GM18520 (cell line): Measurements from ENCODE around the gene GNA12.

Experiments
- ATAC-seq: cut with Tn5 transposase; IDR thresholded peaks from one replicate; pipeline ENCODE4 v1.9.1; 2021; ENCODE audit not compliant: unreplicated experiment

Gene GNA12

DNA sequence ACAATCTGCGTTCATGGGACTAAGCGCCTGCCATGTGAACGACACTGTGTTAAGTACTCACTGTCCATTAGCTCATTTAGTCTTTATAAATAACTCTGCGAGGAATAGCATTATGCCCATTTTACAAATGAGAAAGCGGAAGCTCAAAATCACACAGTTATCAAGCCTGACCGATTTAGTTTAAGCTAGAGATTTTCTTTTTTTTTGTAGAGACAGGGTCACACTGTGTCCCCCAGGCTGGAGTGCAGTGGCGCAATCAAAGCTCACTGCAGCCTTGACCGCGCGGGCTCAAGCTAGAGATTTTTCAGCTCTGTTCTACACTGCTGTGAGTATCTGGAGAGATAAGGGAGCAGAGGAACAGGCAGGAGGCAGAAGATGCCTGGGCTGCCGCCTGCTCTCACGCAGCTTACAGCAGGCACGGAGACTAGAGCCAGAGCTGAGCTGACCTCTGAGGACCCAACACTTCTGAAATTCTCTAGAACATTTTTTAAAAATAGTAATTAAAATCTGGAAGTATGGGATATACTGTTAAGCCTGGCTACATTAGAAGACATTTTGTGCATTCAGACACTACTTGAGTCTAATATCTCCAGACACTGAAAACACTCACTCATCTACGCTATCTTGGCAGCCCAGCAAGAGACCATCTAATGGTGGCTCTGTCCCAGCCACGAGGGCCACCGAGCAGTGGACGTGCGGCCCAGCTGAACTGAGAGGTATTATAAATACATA lies 38.7 kb downstream of the GNA12 start:
- no peak for ATAC-seq

- no peak for ATAC-seq
Measured at GRCh38 chr7:2804227-2804763, 39.8 kb downstream of the GNA12 start.

- no peak for ATAC-seq
Measured at GRCh38 chr7:2803755-2804154, 40.4 kb downstream of the GNA12 start.

- no peak for ATAC-seq
Measured at GRCh38 chr7:2803342-2803692, 40.8 kb downstream of the GNA12 start.

DNA sequence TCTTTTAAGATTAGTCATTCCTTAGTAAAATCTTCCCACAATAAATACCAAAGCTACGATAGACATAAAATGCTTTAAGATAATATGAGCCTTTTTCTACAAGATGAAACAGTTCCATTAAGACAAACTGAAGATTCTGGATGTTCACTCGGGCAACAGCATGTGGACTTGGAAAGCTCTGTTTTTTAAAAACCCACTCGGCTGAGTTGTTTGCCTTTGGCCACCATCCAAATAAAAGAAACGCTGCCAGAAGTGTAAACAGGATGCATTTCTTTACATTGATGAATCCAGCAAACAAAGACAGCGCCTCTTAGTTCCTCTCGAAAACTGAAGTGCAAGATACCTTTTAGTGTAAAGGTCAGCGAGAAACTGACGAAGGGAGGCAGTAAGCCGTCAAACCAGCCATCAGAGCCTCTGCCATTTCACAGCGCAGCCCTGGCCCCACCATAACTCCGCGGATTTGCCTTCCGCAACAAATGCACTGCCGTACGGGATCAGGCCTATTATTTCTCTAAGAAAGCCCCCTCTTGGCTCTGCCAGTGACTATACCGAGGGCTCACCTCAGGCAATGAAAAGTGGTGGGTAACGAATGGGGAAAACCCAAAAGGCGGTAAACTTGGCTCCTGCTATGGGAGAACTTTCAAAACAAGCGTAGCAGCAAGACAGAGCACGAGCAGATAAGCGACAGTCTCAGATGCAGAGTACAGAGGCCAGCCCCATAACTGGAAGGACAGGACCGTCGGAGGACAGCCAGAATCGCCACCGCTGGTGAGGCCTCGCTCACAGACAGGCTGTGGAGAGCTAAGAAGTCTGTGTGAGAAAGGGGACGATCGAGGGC lies 41.4 kb downstream of the GNA12 start:
- ATAC-seq, result no peak

- no peak for ATAC-seq
Measured at GRCh38 chr7:2802101-2802500, 42.0 kb downstream of the GNA12 start.

DNA sequence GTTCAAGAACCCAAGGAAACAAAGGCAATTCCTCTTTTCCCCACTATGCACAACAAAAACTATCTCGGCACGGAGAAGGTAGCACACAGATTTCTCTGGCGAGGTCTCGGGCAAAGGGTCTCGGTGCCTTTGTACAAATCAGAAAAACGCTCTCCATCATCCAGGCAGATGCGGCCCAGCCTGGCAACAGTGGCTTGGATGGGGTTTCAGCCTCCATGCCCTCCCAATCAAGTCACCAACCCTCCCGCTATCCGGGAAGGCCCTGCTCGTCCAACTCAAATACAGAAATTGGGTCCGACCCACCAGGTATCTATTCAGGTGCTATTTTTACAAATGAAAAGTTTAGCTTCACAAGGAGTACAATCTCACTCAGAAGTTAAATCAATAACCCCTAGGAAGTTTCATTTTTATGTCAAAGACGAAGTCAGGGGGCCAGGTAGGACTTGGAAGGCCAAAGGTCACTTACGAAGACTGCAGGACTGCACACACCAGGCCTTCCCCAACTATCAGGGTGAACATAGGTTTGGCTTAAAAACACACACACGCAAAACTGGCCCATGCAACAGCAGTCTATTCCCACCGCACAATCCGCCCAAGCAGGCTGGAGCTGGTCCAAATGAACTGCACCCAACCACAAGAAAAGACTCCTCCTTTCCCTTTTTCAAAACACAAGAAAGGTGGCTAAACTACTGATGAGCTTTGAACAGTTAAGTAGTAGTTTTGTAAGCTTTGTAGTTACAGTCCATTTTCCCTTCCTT lies 43.0 kb downstream of the GNA12 start:
- no peak for ATAC-seq

DNA sequence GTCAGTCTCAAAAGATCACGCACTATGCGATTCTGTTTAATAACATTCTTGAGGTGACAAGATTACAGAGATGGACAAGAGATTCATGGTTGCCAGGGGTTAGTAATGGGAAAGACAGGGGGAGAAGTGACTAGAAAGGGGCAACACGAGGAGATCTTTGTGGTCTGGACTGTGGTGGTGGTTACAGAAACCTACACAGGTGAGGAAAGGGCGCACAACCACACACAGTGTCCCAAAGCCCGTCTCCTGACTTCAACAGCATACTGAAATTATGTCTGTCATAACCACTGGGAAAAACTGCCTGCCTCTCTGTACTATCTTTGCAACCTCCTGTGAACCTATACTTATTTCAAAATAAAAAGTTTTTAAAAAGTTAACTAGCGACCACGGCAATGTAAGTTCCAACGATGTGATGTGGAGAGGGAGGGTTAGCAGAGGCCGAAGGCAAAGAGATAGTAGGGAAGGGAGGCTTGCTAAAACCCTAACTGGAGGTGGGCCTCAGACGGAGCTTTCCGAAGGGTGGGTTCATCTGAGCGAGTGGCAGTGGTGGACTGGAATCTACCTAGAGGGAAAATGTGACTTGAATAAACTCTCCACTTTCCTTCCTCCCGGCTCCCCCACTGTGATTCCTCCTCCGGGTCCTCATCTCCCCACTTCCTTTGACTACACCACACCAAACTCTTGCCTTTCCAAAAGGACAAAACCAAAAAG lies 43.7 kb downstream of the GNA12 start:
- no peak for ATAC-seq

GRCh38 chr7:2799253-2799652 lies 44.9 kb downstream of the GNA12 start:
- no peak for ATAC-seq

DNA sequence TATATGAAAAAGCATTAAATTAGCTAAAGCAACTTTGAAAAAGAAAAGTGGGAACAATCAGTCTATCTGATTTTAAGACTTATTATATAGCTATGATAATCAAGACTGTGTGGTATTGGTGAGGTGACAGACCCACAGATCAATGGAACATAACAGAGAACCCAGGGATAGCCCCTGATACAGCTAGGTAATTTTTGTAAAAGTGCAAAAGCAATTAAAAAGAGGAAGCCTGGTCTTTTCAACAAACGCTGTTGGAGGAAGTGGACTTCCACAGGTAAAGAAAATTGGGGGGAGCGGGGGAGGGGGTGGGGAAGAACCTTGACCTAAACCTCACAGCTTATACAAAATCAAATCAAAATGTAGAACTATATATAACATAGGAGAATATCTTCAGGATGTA lies 45.4 kb downstream of the GNA12 start:
- ATAC-seq, result no peak

DNA sequence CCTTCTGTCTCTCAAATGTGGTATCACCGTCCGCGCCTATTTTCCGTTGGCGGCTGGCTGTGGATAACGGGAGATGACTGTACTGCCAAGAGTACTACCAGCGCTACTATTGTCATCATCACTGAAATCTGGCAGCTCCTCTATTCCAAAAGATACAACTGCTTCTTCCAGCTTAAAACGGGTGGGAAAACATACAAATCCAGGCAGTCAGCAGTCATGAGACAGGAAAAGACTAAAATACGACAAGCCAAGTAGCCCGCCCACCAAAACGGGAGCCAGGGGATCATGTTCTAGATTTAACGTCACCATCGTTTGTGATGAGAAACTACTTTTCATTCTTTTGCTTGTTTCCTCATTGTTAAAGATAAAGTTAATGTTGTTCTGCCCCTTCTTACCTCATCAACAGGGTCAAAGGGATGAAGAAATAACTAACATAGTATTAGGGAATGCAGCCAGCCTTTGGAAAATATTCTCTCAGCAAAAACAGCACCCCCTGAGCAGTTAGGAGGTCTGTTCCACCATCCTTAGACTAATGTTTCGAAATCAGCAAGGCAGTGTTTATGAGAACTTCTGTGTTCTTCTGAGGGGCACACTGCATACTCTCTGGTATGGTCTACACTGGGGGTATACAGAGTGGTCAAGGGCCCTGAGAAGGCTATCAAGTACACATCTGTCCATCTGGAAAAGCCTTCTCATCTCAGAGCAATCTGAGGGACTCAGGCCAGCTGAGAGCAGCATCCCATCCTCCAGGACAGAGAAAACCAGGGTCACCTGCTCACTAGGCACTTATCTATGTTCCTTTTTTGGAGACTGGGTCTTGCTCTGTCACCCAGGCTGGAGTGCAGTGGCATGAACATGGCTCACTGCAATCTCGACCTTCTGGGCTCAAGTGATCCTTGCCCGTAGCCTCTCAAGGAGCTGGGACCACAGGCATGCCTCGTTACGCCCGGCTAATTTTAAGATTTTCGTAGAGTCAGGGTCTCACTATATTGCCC lies 47.5 kb downstream of the GNA12 start:
- ATAC-seq, result no peak

DNA sequence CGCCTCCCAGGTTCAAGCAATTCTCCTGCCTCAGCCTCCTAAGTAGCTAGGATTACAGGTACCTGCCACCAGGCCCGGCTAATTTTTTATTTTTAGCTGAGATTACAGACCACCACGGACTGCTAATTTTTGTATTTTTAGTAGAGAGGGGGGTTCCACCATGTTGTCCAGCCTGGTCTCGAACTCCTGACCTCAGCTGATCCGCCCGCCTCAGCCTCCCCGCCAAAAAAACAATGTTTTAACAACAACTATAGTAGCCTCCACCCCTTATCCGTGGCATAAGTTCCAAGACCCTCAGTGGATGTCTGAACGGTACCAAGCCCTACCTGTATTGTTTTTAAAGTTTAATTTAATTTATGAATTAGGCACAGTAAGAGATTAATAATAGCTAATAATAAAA lies 48.2 kb downstream of the GNA12 start:
- no peak for ATAC-seq

GRCh38 chr7:2794836-2795636 lies 49.1 kb downstream of the GNA12 start:
- no peak for ATAC-seq

GRCh38 chr7:2792856-2793487 lies 51.1 kb downstream of the GNA12 start:
- ATAC-seq, result no peak

- ATAC-seq, result no peak
Measured at GRCh38 chr7:2792235-2792634, 51.9 kb downstream of the GNA12 start.

GRCh38 chr7:2791390-2791789 lies 52.7 kb downstream of the GNA12 start:
- ATAC-seq, result no peak

DNA sequence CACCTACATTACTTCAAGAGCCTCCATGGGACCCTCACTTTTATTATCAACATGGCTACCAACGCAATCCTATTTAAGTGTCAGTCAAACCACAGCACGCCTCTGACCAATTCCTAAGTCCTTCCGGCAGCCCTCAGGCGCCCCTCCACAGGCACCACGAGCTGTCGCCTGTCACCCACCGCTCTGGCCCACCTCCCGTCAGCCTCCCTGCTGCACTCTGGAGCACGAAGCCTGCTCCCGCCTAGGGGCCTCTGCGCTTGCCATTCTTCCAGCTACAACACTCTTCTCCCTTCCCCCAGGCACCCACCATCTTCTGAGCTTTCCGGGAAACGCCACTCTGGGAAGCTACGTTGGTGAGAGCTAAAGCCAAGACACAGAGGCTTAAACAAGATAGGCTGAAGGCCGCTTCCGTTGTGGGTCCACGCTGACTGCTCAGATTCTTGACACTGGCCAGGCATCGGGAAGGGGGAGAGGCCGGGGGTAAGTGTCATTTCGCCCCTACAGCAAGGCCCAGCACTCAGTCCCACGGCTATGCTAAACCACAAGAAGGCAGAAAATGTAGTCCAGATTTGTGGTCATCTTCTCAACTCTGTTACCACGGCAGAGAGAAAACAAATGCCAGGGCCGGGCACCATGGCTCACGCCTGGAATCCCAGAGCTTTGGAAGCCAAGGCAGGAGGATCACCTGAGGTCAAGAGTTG lies 56.7 kb downstream of the GNA12 start:
- ATAC-seq, result no peak

- no peak for ATAC-seq
Measured at GRCh38 chr7:2786607-2787116, 57.4 kb downstream of the GNA12 start.
